Cardiac muscle cell (in vitro differentiated cells and primary cell): ENCODE data around the gene PRMT9. TPM values are rescaled to one million over a fixed set of nuclear protein-coding genes. Genes with fewer than 3 reads are reported as not detected.

ENCODE experiments used
- DNase-seq, 2 donors: peaks; one replicate each; pipeline versions ENCODE4 v3.0.0 to v3.0.0-alpha.2; 2010 to 2017; ENCODE audit warnings: low read depth in 1 of 2, low spot score in 1 of 2
- H3K27ac ChIP-seq: fragments of 200-600 bp; sonication (generic); 2 replicates; pipeline ENCODE4 v1.5.1; 2016
- H3K27me3 ChIP-seq: fragments of 200-600 bp; sonication (generic); 2 replicates; pipeline ENCODE4 v1.6.0; 2016; ENCODE audit warnings: control low read depth
- H3K36me3 ChIP-seq: fragments of 200-600 bp; sonication (generic); 2 replicates; pipeline ENCODE4 v1.5.1; 2016; ENCODE audit warnings: control low read depth
- H3K4me1 ChIP-seq: fragments of 200-600 bp; sonication (generic); 2 replicates; pipeline ENCODE4 v1.8.1; 2017; ENCODE audit warnings: low read depth, mild to moderate bottlenecking, mixed run types
- H3K4me3 ChIP-seq: fragments of 200-600 bp; sonication (generic); 2 replicates; pipeline ENCODE4 v1.5.1; 2016; ENCODE audit warnings: mild to moderate bottlenecking
- H3K9me3 ChIP-seq: fragments of 200-600 bp; sonication (generic); 2 replicates; pipeline ENCODE4 v1.5.1; 2017; ENCODE audit warnings: low read depth, mild to moderate bottlenecking, control low read depth
- CTCF ChIP-seq: IDR thresholded peaks from 2 replicates; pipeline ENCODE4 v1.5.1; 2012; ENCODE audit warnings: low read depth, mild to moderate bottlenecking, low read length
- polyA plus RNA-seq: library from polyadenylated mRNA; unstranded; fragments of >200 nt; fragmentation: Nextera tagmentation; extraction: Ambion mirVana; gene quantifications from 2 replicates; pipeline ENCODE4 v1.2.1, GENCODE V29; 2016
- total RNA-seq: library from RNA; depleted of rRNA; stranded (reverse); fragments of >200 nt; gene quantifications from 2 replicates; pipeline ENCODE4 v1.2.3, GENCODE V29; 2016

PRMT9 gene
- total and polyA plus RNA-seq, 2 experiments from 2014 or later: 7.3 to 7.7 TPM

GRCh38 chr4:147620315-147620714 lies 63.6 kb downstream of the PRMT9 start:
- peaks cover 14% of the 10 kb centered on the region for H3K4me1 ChIP-seq

DNA sequence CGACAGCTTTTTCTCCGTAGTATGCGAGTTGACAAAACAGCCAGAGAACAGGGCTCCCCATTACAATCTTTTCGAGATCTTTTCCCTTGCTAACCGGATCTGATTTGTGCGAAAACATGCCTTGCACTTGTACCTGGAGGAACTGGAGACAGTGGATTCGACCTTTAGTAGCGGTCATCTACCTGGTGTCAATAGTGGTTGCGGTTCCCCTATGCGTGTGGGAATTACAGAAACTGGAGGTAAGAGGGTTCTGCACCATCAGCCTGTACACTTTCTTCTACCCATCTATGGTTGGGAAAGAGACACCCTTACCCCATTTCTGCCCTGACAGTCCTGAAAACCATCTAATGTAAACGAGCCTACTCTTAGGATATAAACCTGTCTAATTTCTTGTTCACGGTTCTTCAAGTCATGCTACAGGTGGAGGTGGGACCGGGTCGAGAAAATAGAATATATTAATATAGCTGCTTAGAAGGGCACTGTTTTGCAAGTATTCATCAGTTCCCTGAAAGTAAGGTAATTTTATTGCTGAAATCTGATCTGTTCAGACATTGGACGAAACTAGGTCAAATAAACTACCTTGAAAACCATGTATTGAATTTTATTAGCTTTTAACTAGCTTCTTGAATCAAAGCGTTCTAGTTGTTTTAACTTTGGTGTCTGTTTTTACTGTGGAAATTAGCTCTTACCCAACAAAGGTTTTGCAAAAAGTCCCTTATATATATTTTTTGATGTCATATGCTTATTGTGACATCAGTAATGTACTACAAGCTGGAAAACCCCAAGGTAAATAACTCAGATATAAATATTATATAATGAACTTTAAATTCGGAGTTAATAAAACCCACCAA lies 65.9 kb downstream of the PRMT9 start:
- peaks cover 5% of the 10 kb centered on the region for H3K36me3 ChIP-seq
- peak overlapping the region; percentile 72 for H3K4me3 ChIP-seq
- TF ChIP-seq CTCF: no peak
- H3K27me3 ChIP-seq: no peaks in the 10 kb centered on the region
- H3K9me3 ChIP-seq: no peaks in the 10 kb centered on the region
- DNase-seq: no peak
- H3K4me1 ChIP-seq: peaks cover 14% of the 10 kb centered on the region
- peak overlapping the region; percentile 91 for H3K27ac ChIP-seq

More at GRCh38 chr4:147620315-147620714, 63.6 kb downstream of the PRMT9 start:
- no peak overlapping the region for H3K4me3 ChIP-seq
- TF ChIP-seq CTCF: no peak
- no peaks in the 10 kb centered on the region for H3K27me3 ChIP-seq
- H3K27ac ChIP-seq: no peak overlapping the region
- H3K9me3 ChIP-seq: no peaks in the 10 kb centered on the region
- peaks cover 22% of the 10 kb centered on the region for H3K36me3 ChIP-seq
- no peak for DNase-seq

DNA sequence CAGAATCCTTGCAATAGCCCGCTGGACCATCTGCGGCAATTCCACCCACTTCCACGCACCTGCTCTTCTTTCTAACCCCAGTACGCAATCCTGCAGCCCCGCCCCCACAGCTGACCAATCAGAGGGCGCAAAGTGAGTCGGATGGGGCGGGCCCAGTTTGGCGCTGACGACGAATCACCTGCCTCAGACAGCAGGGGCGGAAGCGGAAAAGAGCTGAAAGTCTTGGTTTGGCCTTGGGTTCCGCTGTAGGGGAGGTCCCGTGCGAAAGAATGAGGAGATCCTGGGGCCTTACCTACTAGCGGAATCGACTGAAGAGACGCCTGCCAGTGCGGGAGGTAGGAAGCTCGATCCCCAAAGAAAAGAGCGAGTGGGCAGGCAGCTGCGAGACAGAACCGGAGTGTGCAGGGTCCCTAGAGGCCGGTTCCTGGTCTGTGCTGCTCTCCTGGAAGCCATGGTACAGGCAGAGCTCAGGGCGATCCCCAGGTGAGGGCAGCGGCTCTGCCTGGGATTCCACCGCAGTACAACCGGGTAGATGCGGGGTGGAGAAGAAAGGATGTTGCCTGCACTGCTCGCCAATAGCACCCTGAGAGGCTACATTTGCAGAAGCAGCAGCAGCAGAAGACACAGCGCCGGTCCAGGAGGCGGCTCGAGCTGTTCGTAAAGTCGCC lies 66.7 kb downstream of the PRMT9 start, which contains the start of gene TMEM184C:
Gene TMEM184C, plus strand, starts transcription at position 225 of the 668 bp plus-strand sequence. CDS start 560 bp downstream, outside the sequence.
- no peaks in the 10 kb centered on the region for H3K9me3 ChIP-seq

DNA sequence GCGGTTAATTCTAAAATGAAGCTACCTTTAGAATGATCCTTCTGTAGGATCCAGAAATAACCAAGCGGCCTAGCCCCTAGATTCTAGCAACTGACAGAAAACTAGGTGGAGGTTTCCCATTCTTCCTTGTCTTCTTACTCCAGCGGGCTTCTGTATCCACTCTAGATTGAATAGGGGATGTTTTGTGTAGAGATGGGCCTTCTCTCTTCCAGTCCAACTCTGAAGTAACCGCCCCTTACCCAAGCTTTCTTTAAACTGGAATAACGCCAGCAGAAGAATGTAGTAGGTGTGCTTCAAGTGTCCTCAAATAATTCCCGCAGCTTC lies 67.2 kb downstream of the PRMT9 start:
- Histone ChIP-seq H3K4me3 (peak overlapping the region; percentile 72), H3K27me3 (no peaks in the 10 kb centered on the region), H3K9me3 (no peaks in the 10 kb centered on the region), H3K4me1 (peaks cover 14% of the 10 kb centered on the region), H3K36me3 (peaks cover 5% of the 10 kb centered on the region), H3K27ac (peak overlapping the region; percentile 91)
- no peak for TF ChIP-seq CTCF
- DNase-seq: no peak

More for the DNA sequence above, 66.7 kb downstream of the PRMT9 start, which contains the start of gene TMEM184C:
- peaks cover 5% of the 10 kb centered on the region for H3K36me3 ChIP-seq
- TF ChIP-seq CTCF: no peak
- H3K27me3 ChIP-seq: no peaks in the 10 kb centered on the region
- peak within 1 kb of the TSS; percentile 91 for H3K27ac ChIP-seq
- H3K4me3 ChIP-seq: peak within 1 kb of the TSS; percentile 72
- peaks cover 14% of the 10 kb centered on the region for H3K4me1 ChIP-seq
- peak; percentile 97 to 98 for DNase-seq

- H3K4me3 ChIP-seq: no peak overlapping the region
- H3K27ac ChIP-seq: no peak overlapping the region
- no peaks in the 10 kb centered on the region for H3K4me1 ChIP-seq
- no peaks in the 10 kb centered on the region for H3K9me3 ChIP-seq
- H3K36me3 ChIP-seq: no peaks in the 10 kb centered on the region
- DNase-seq: no peak
- TF ChIP-seq CTCF: no peak
- no peaks in the 10 kb centered on the region for H3K27me3 ChIP-seq
These were observed 73.3 kb downstream of the PRMT9 start for GRCh38 chr4:147610686-147611085.
